Measurements from ENCODE around the gene KIF14.

KIF14 gene

GRCh38 chr1:200659269-200659668, 38.7 kb upstream of the KIF14 start:
- no peaks in the 10 kb centered on the region for H3K9me2 ChIP-seq (replicated peaks; ENCODE audit: insufficient read depth, low read length)
- H4K20me1 ChIP-seq (ENCODE audit: low read depth, low read length): no peaks in the 10 kb centered on the region
- no peak overlapping the region for H3K4me2 ChIP-seq (ENCODE audit: low read depth, low read length, poor library complexity, severe bottlenecking)
- no peaks in the 10 kb centered on the region for H3F3A ChIP-seq (ENCODE audit: insufficient read depth)
- no peak overlapping the region for H2AFZ ChIP-seq (ENCODE audit: low read depth, low read length, severe bottlenecking)
- H3K36me3 ChIP-seq (ENCODE audit: low read length): peaks cover 29% of the 10 kb centered on the region; the same call in 1 of the 2 replicates
- no peak overlapping the region for H3K27ac ChIP-seq (ENCODE audit: low read depth, low read length)
- no peaks in the 10 kb centered on the region; the same call in 1 of the 2 replicates for H3K79me2 ChIP-seq (ENCODE audit: insufficient read depth, low read length)
- no peak overlapping the region for H3K4me3 ChIP-seq (ENCODE audit: insufficient read depth, low read length, poor library complexity, severe bottlenecking)
- TF ChIP-seq CTCF (IDR thresholded peaks at IDR 0.05; ENCODE audit: insufficient read depth, low read length, poor library complexity, severe bottlenecking) (no peak), EZH2phosphoT487 (conservative IDR thresholded peaks at IDR 0.05; ENCODE audit: low read length) (no peak)
- no peak overlapping the region for H3K9ac ChIP-seq (ENCODE audit: low read length)
- no peaks in the 10 kb centered on the region for H3K9me3 ChIP-seq (ENCODE audit: insufficient read depth, low read length)
- no peaks in the 10 kb centered on the region for H3K27me3 ChIP-seq (ENCODE audit: low read length)

GRCh38 chr1:200658037-200658818, 37.7 kb upstream of the KIF14 start:
- Histone ChIP-seq H3K27me3 (ENCODE audit: low read length) (no peaks in the 10 kb centered on the region), H3K9me2 (replicated peaks; ENCODE audit: insufficient read depth, low read length) (no peaks in the 10 kb centered on the region), H3K36me3 (ENCODE audit: low read length) (peaks cover 23% of the 10 kb centered on the region; the same call in 1 of the 2 replicates), H3K4me2 (ENCODE audit: low read depth, low read length, poor library complexity, severe bottlenecking) (no peak overlapping the region), H3K79me2 (ENCODE audit: insufficient read depth, low read length) (no peaks in the 10 kb centered on the region; the same call in 1 of the 2 replicates), H2AFZ (ENCODE audit: low read depth, low read length, severe bottlenecking) (no peak overlapping the region), H3K9me3 (ENCODE audit: insufficient read depth, low read length) (no peaks in the 10 kb centered on the region), H3K27ac (ENCODE audit: low read depth, low read length) (no peak overlapping the region), H3K9ac (ENCODE audit: low read length) (no peak overlapping the region), H3F3A (ENCODE audit: insufficient read depth) (no peaks in the 10 kb centered on the region), H3K4me3 (ENCODE audit: insufficient read depth, low read length, poor library complexity, severe bottlenecking) (no peak overlapping the region), H4K20me1 (ENCODE audit: low read depth, low read length) (no peaks in the 10 kb centered on the region)
- no peak for TF ChIP-seq EZH2phosphoT487 (conservative IDR thresholded peaks at IDR 0.05; ENCODE audit: low read length)
- TF ChIP-seq CTCF (IDR thresholded peaks at IDR 0.05; ENCODE audit: insufficient read depth, low read length, poor library complexity, severe bottlenecking): no peak

- H3F3A ChIP-seq (ENCODE audit: insufficient read depth): no peaks in the 10 kb centered on the region
- no peaks in the 10 kb centered on the region for H3K27me3 ChIP-seq (ENCODE audit: low read length)
- H2AFZ ChIP-seq (ENCODE audit: low read depth, low read length, severe bottlenecking): no peak overlapping the region
- H3K4me3 ChIP-seq (ENCODE audit: insufficient read depth, low read length, poor library complexity, severe bottlenecking): no peak overlapping the region
- no peaks in the 10 kb centered on the region for H3K9me3 ChIP-seq (ENCODE audit: insufficient read depth, low read length)
- H3K27ac ChIP-seq (ENCODE audit: low read depth, low read length): no peak overlapping the region
- H3K9me2 ChIP-seq (replicated peaks; ENCODE audit: insufficient read depth, low read length): no peaks in the 10 kb centered on the region
- TF ChIP-seq EZH2phosphoT487 (conservative IDR thresholded peaks at IDR 0.05; ENCODE audit: low read length) (no peak), CTCF (IDR thresholded peaks at IDR 0.05; ENCODE audit: insufficient read depth, low read length, poor library complexity, severe bottlenecking) (no peak)
- H3K4me2 ChIP-seq (ENCODE audit: low read depth, low read length, poor library complexity, severe bottlenecking): no peak overlapping the region
- peaks cover 14% of the 10 kb centered on the region; the same call in 1 of the 2 replicates for H3K36me3 ChIP-seq (ENCODE audit: low read length)
- H3K79me2 ChIP-seq (ENCODE audit: insufficient read depth, low read length): no peaks in the 10 kb centered on the region
- H4K20me1 ChIP-seq (ENCODE audit: low read depth, low read length): no peaks in the 10 kb centered on the region
- H3K9ac ChIP-seq (ENCODE audit: low read length): no peak overlapping the region
Measured at GRCh38 chr1:200654660-200655059, 34.1 kb upstream of the KIF14 start.
